Measurements from ENCODE around the gene RBM17. TPM values are rescaled to one million over a fixed set of nuclear protein-coding genes. Genes with fewer than 3 reads are reported as not detected.

RBM17 gene
- total and polyA plus RNA-seq, 4 donors, result 65.5 to 103 (median 80.6) TPM

DNA sequence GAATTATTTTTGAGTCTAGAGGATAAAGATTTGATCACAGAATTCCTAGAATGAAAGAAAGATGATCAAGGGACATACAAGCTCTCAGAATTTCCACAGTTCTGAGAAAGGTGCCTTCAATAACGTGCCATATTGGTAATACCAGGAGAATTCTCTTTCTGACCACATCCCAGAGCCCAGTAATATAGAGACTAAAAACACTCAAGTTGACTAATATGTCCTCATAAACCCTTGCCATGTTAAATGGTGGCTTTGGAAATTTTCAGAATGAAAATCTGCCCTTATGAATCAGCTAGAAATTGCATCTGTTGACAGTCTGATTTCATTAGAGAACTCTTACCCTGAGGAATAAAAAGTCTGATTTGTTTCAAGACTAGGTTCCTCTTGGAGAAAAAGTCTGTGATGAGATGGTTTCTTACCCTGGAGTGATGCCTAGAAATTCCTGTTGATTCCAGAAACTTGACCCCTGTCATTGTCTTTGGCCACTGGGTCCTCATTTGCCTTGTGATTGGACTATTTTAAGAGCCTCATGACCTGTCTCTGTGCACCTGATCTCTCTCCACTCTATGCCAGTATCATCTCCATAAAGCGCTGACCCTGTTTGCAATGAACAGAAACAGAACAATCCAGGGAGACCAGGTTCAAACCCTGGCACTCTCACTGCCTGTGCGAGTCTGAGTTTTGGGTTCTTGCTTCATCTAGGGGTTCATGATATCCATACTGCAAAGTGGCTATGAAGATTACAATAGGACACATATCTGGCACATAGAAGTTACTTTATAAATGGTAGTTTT, 30.0 kb upstream of the RBM17 start:
- no peak overlapping the region for H3K9ac ChIP-seq (ENCODE audit: insufficient read depth in 1 of 2, low read length in 2 of 2)
- peaks cover 0 to 6% (median 4%) of the 10 kb centered on the region in 5 donors for H3K4me1 ChIP-seq (ENCODE audit: control insufficient read depth in 5 of 5, insufficient read depth in 5 of 5, low read length in 5 of 5)
- no peaks in the 10 kb centered on the region for H3K36me3 ChIP-seq (ENCODE audit: control insufficient read depth in 4 of 4, insufficient read depth in 4 of 4, low read length in 4 of 4)
- 93 to 95% methylated on average over 3 of the region's 3 CpGs for WGBS, 2 donors
- peaks cover 0 to 7% (median 0%) of the 10 kb centered on the region in 3 donors for H3K27me3 ChIP-seq (ENCODE audit: control insufficient read depth in 3 of 3, insufficient read depth in 3 of 3, low read length in 2 of 3)
- H3K4me3 ChIP-seq, result no peak overlapping the region
- TF ChIP-seq, protein P1, sequence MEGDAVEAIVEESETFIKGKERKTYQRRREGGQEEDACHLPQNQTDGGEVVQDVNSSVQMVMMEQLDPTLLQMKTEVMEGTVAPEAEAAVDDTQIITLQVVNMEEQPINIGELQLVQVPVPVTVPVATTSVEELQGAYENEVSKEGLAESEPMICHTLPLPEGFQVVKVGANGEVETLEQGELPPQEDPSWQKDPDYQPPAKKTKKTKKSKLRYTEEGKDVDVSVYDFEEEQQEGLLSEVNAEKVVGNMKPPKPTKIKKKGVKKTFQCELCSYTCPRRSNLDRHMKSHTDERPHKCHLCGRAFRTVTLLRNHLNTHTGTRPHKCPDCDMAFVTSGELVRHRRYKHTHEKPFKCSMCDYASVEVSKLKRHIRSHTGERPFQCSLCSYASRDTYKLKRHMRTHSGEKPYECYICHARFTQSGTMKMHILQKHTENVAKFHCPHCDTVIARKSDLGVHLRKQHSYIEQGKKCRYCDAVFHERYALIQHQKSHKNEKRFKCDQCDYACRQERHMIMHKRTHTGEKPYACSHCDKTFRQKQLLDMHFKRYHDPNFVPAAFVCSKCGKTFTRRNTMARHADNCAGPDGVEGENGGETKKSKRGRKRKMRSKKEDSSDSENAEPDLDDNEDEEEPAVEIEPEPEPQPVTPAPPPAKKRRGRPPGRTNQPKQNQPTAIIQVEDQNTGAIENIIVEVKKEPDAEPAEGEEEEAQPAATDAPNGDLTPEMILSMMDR (IDR thresholded peaks at IDR 0.05; ENCODE audit: control extremely low read depth, extremely low read depth), result no peak
- H3K27ac ChIP-seq (ENCODE audit: low read depth in 1 of 2, low read length in 1 of 2), result no peak overlapping the region
- DNase-seq, result no peak
- no peaks in the 10 kb centered on the region for H3K9me3 ChIP-seq (ENCODE audit: control insufficient read depth in 4 of 4, insufficient read depth in 3 of 4, low read length in 3 of 4)
- no peak for ATAC-seq (ENCODE audit: insufficient read depth, low FRiP score)

DNA sequence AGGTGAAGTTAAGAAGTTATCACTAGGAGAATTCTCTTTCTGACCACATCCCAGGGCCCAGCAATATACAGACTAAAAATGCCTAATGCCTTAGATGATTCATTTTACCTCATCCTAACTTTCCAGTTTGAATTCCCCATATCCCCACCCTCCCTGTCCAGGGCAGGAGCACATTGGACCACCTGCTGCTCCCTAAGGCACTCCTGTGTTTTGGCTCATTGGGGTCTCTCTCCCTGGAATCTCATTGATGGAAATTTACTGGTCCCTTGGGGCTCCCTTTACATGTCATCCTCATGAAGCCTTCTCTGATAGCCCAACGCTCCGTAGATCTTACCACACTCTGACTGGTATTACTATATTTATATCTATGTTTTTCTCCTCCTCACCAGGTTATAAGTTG, 29.3 kb upstream of the RBM17 start:
- Histone ChIP-seq H3K36me3 (ENCODE audit: control insufficient read depth in 4 of 4, insufficient read depth in 4 of 4, low read length in 4 of 4) (no peaks in the 10 kb centered on the region), H3K27ac (ENCODE audit: low read depth in 1 of 2, low read length in 1 of 2) (no peak overlapping the region), H3K27me3 (ENCODE audit: control insufficient read depth in 3 of 3, insufficient read depth in 3 of 3, low read length in 2 of 3) (peaks cover 0 to 7% (median 0%) of the 10 kb centered on the region in 3 donors), H3K4me3 (no peak overlapping the region), H3K4me1 (ENCODE audit: control insufficient read depth in 5 of 5, insufficient read depth in 5 of 5, low read length in 5 of 5) (peaks cover 0 to 6% (median 0%) of the 10 kb centered on the region in 5 donors), H3K9me3 (ENCODE audit: control insufficient read depth in 4 of 4, insufficient read depth in 3 of 4, low read length in 3 of 4) (no peaks in the 10 kb centered on the region), H3K9ac (ENCODE audit: insufficient read depth in 1 of 2, low read length in 2 of 2) (no peak overlapping the region)
- DNase-seq (no peak), ATAC-seq (ENCODE audit: insufficient read depth, low FRiP score) (no peak)
- WGBS, 2 donors, result 90 to 91% methylated on average over 2 of the region's 2 CpGs
- TF ChIP-seq, protein P1 (IDR thresholded peaks at IDR 0.05; ENCODE audit: control extremely low read depth, extremely low read depth), result no peak

DNA sequence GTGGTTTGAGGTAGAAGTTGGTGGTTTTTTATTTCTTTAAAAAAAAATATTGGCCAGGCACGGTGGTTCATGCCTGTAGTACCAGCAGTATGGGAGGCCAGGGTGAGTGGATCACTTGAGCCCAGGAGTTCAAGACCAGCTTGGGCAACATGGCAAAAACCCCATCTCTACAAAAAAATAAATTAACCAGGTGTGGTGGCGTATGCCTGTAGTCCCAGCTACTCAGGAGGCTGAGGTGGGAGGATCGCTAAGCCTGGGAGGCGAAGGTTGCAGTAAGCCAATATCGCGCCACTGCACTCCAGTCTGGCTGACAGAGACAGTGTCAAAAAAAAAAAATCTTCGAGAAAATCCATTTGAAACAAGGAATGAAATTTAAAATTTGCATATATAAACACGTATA, 27.8 kb upstream of the RBM17 start:
- TF ChIP-seq, protein P1 (IDR thresholded peaks at IDR 0.05; ENCODE audit: control extremely low read depth, extremely low read depth), result no peak
- WGBS, 2 donors, result 86 to 87% methylated on average over 8 of the region's 8 CpGs
- Histone ChIP-seq H3K27ac (ENCODE audit: low read depth in 1 of 2, low read length in 1 of 2) (no peak overlapping the region), H3K36me3 (ENCODE audit: control insufficient read depth in 4 of 4, insufficient read depth in 4 of 4, low read length in 4 of 4) (no peaks in the 10 kb centered on the region), H3K9ac (ENCODE audit: insufficient read depth in 1 of 2, low read length in 2 of 2) (no peak overlapping the region), H3K4me1 (ENCODE audit: control insufficient read depth in 5 of 5, insufficient read depth in 5 of 5, low read length in 5 of 5) (peaks cover 2 to 9% (median 5%) of the 10 kb centered on the region in 5 donors), H3K4me3 (no peak overlapping the region), H3K9me3 (ENCODE audit: control insufficient read depth in 4 of 4, insufficient read depth in 3 of 4, low read length in 3 of 4) (no peaks in the 10 kb centered on the region), H3K27me3 (ENCODE audit: control insufficient read depth in 3 of 3, insufficient read depth in 3 of 3, low read length in 2 of 3) (peaks cover 0 to 7% (median 0%) of the 10 kb centered on the region in 3 donors)
- ATAC-seq (ENCODE audit: insufficient read depth, low FRiP score) (no peak), DNase-seq (no peak)
